GM12878 (cell line): Measurements from ENCODE around the gene TMEM229B. TPM values are rescaled to one million over a fixed set of nuclear protein-coding genes. Genes with fewer than 3 reads are reported as not detected.

ENCODE experiments used
- ASH2L ChIP-seq: fragments of 300-600, 200-600 bp; sonication (generic); IDR thresholded peaks from 2 replicates; pipeline ENCODE4 v1.6.1; 2017; ENCODE audit warnings: low read depth, mild to moderate bottlenecking, borderline replicate concordance
- BMI1 ChIP-seq: fragments of 450-650 bp; IDR thresholded peaks from 2 replicates; pipeline ENCODE4 v1.6.1; 2016; ENCODE audit warnings: mild to moderate bottlenecking, moderate library complexity, borderline replicate concordance
- BRCA1 ChIP-seq: IDR thresholded peaks from 2 replicates; pipeline ENCODE4 v1.6.1; 2011; ENCODE audit warnings: low read depth, low read length, improper control_type of control experiment
- CBX5 ChIP-seq: sonication (generic); IDR thresholded peaks from 2 replicates; pipeline ENCODE4 v1.6.1; 2016; ENCODE audit warnings: low read depth, moderate library complexity, mild to moderate bottlenecking, inconsistent platforms
- CEBPB ChIP-seq, 2 experiments: fragments of 150-350 bp in 1 of 2; IDR thresholded peaks; 2 replicates each; pipeline ENCODE4 v1.6.1; 2012 to 2014; ENCODE audit warnings: low read depth in 2 of 2, low read length in 2 of 2, borderline replicate concordance in 1 of 2, inconsistent platforms in 1 of 2
- CEBPZ ChIP-seq: fragments of 150-350 bp; IDR thresholded peaks from 2 replicates; pipeline ENCODE4 v1.6.1; 2016; ENCODE audit warnings: low read depth, low read length
- EED ChIP-seq: sonication (generic); IDR thresholded peaks from 2 replicates; pipeline ENCODE4 v1.6.1; 2016; ENCODE audit warnings: antibody characterized with exemption, low read depth
- GABPA ChIP-seq: IDR thresholded peaks from 2 replicates; pipeline ENCODE4 v1.6.1; 2014; ENCODE audit warnings: antibody characterized with exemption, low read depth, mild to moderate bottlenecking, inconsistent platforms
- HDAC2 ChIP-seq: fragments of 200-600 bp; sonication (generic); IDR thresholded peaks from 2 replicates; pipeline ENCODE4 v1.6.1; 2017
- HDGF ChIP-seq: fragments of 450-650 bp; IDR thresholded peaks from 2 replicates; pipeline ENCODE4 v1.6.1; 2016; ENCODE audit warnings: antibody characterized with exemption
- LARP7 ChIP-seq: fragments of 450-650 bp; IDR thresholded peaks from 2 replicates; pipeline ENCODE4 v1.6.1; 2017; ENCODE audit warnings: mild to moderate bottlenecking
- NBN ChIP-seq: fragments of 450-650 bp; IDR thresholded peaks from 2 replicates; pipeline ENCODE4 v1.6.1; 2016
- NFIC ChIP-seq: IDR thresholded peaks from 2 replicates; pipeline ENCODE4 v1.6.1; 2012; ENCODE audit warnings: low read depth, mild to moderate bottlenecking, inconsistent platforms, low read length, moderate library complexity
- NFYB ChIP-seq: IDR thresholded peaks from 2 replicates; pipeline ENCODE4 v1.6.1; 2011; ENCODE audit warnings: low read depth, mild to moderate bottlenecking, low read length, improper control_type of control experiment, moderate library complexity; ENCODE audit not compliant: insufficient read depth
- PAX5 ChIP-seq: IDR thresholded peaks from 2 replicates; pipeline ENCODE4 v1.6.1; 2011; ENCODE audit warnings: low read depth, low read length, borderline replicate concordance
- RBBP5 ChIP-seq: fragments of 200-600 bp; sonication (generic); conservative IDR thresholded peaks from 2 replicates; pipeline ENCODE4 v1.6.1; 2016
- SP1 ChIP-seq: IDR thresholded peaks from one replicate; pipeline ENCODE4 v1.6.1; 2011; ENCODE audit warnings: low read depth, low read length
- SREBF1 ChIP-seq: IDR thresholded peaks from 2 replicates; pipeline ENCODE4 v1.6.1; 2012; ENCODE audit warnings: mild to moderate bottlenecking, low read length
- SRF ChIP-seq, 2 experiments: IDR thresholded peaks; 2 replicates each; pipeline ENCODE4 v1.6.1; 2011; ENCODE audit warnings: low read depth in 2 of 2, low read length in 2 of 2, mild to moderate bottlenecking in 1 of 2, moderate library complexity in 1 of 2
- STAT1 ChIP-seq: fragments of 450-650 bp; conservative IDR thresholded peaks from 2 replicates; pipeline ENCODE4 v1.6.1; 2014; ENCODE audit warnings: antibody characterized with exemption, mild to moderate bottlenecking
- SUZ12 ChIP-seq: fragments of 200-600 bp; sonication (generic); IDR thresholded peaks from one replicate; pipeline ENCODE4 v1.6.1; 2018; ENCODE audit warnings: antibody characterized with exemption, mild to moderate bottlenecking; ENCODE audit not compliant: unreplicated experiment
- TARDBP ChIP-seq: IDR thresholded peaks from 2 replicates; pipeline ENCODE4 v1.6.1; 2016; ENCODE audit warnings: borderline replicate concordance
- WRNIP1 ChIP-seq: IDR thresholded peaks from 2 replicates; pipeline ENCODE4 v1.6.1; 2011; ENCODE audit warnings: low read depth, low read length, improper control_type of control experiment, borderline replicate concordance
- polyA plus RNA-seq, 11 experiments: library from polyadenylated mRNA; depleted of rRNA in 4 of 11; unstranded in 6 of 11; stranded (reverse) in 5 of 11; fragments of >200 nt; fragmentation: Nextera tagmentation in 4 of 11; fragmentation: Illumina TruSeq in 1 of 11; extraction: Ambion mirVana in 4 of 11; extraction: Trizol in 1 of 11; gene quantifications; 1 replicate in 1 of 11; 2 replicates in 10 of 11; pipeline versions ENCODE4 v1.2.1 to v1.2.3, GENCODE V29; 2011 to 2016; ENCODE audit warnings: inconsistent platforms in 2 of 11, missing spikeins in 2 of 11, low read depth in 1 of 11
- total RNA-seq, 4 experiments: library from RNA; depleted of rRNA in 3 of 4; stranded (reverse); fragments of >200 nt in 3 of 4; fragmentation: Illumina TruSeq in 1 of 4; extraction: Trizol in 1 of 4; gene quantifications; 2 replicates each; pipeline versions ENCODE4 v1.2.1 to v1.2.3, GENCODE V29; 2013 to 2021
- TF ChIP-seq, protein P1 (sequence below): fragments of 450-650 bp; IDR thresholded peaks from 2 replicates; pipeline ENCODE4 v1.6.1; 2014; ENCODE audit warnings: mild to moderate bottlenecking
- TF ChIP-seq, protein P2 (sequence below): fragments of 450-650 bp; IDR thresholded peaks from 2 replicates; pipeline ENCODE4 v1.6.1; 2017; ENCODE audit warnings: mild to moderate bottlenecking

Gene TMEM229B
- total and polyA plus RNA-seq, 10 of the 15 experiments (the other 5 are each of a cell fraction or from before 2014, with no cell fraction given): 0.24 to 5.3 (median 1.7) TPM

DNA sequence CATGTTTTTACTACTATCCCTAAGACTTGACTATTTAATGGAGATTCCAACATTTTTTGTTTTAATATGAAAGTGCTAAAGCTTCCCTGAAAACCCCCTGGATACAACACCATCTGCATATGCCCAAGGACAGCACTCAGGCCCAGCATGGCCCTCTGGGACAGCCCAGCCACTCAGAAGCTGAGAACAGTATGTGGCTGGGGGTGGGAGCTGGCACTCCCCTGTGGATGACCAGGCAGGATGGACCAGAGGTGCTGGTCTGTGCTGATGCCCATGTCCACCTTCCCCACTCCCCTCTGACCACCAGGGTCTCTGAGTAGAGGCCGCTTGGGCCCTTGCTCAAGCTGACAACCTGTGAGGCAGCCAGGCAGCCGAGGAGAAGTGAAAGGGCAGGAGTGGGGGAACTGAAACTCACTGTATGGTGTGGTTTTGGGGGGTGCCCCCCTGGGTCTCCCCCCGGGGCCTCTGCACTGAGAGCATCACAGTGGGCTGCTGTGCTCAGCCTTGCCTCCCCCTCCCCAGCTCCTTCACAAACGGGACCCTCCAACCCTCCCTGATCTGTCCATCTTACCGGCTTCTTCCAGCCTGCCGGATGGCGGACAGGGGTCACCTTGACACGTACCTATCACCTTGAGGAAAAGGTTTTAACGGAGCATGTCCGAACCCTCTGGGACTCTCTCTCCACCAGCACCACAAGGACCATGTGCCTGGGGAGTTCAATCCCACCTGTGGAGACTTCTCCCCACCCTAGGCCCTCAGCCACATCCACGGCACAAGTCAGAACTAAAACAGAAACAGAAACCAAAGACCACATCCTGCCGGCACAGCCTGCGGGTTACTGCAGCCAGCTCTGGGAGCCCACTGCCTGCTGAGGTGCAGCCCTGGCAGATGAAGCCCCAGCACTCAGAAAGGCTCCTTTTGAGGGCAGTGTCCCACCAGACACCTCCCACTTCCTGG, at the start of gene TMEM229B (continued):
- peak in 1 of 2 experiments; percentile 78; a peak in 2 of 4 replicates for TF ChIP-seq SRF (IDR thresholded peaks at IDR 0.05; ENCODE audit: low read depth in 2 of 2, low read length in 2 of 2)
- TF ChIP-seq, protein P1, sequence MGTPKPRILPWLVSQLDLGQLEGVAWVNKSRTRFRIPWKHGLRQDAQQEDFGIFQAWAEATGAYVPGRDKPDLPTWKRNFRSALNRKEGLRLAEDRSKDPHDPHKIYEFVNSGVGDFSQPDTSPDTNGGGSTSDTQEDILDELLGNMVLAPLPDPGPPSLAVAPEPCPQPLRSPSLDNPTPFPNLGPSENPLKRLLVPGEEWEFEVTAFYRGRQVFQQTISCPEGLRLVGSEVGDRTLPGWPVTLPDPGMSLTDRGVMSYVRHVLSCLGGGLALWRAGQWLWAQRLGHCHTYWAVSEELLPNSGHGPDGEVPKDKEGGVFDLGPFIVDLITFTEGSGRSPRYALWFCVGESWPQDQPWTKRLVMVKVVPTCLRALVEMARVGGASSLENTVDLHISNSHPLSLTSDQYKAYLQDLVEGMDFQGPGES: no peak
- no peak for TF ChIP-seq LARP7
- TF ChIP-seq RBBP5: peak; percentile 61; the same call in 1 of the 2 replicates
- peak; percentile 99 for TF ChIP-seq NBN
- peak; percentile 85 for TF ChIP-seq SP1
- peak; percentile 98 for TF ChIP-seq PAX5
- peak; percentile 91 for TF ChIP-seq CBX5
- peak in 1 of 2 experiments; percentile 50; a peak in 1 of 4 replicates for TF ChIP-seq CEBPB (IDR thresholded peaks at IDR 0.05; ENCODE audit: borderline replicate concordance in 1 of 2, low read depth in 2 of 2, low read length in 2 of 2)
- peak; percentile 62 for TF ChIP-seq TARDBP
- peak; percentile 83; the same call in 1 of the 2 replicates for TF ChIP-seq ASH2L
- no peak for TF ChIP-seq BRCA1
- no peak for TF ChIP-seq WRNIP1
- TF ChIP-seq BMI1: peak; percentile 85
- TF ChIP-seq GABPA: peak; percentile 35; the same call in 1 of the 2 replicates
- TF ChIP-seq HDGF: peak; percentile 81; the same call in 1 of the 2 replicates
- TF ChIP-seq SREBF1: no peak
- TF ChIP-seq STAT1: 0 out of 2 replicates have a peak, but pooled peaks have one; percentile 52
- no peak for TF ChIP-seq CEBPZ
- TF ChIP-seq, protein P2, sequence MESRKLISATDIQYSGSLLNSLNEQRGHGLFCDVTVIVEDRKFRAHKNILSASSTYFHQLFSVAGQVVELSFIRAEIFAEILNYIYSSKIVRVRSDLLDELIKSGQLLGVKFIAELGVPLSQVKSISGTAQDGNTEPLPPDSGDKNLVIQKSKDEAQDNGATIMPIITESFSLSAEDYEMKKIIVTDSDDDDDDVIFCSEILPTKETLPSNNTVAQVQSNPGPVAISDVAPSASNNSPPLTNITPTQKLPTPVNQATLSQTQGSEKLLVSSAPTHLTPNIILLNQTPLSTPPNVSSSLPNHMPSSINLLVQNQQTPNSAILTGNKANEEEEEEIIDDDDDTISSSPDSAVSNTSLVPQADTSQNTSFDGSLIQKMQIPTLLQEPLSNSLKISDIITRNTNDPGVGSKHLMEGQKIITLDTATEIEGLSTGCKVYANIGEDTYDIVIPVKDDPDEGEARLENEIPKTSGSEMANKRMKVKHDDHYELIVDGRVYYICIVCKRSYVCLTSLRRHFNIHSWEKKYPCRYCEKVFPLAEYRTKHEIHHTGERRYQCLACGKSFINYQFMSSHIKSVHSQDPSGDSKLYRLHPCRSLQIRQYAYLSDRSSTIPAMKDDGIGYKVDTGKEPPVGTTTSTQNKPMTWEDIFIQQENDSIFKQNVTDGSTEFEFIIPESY: no peak
- no peak for TF ChIP-seq HDAC2
- no peak for TF ChIP-seq SUZ12
- peak; percentile 99 for TF ChIP-seq EED
- 0 out of 2 replicates have a peak, but pooled peaks have one; percentile 17 for TF ChIP-seq NFYB
- peak; percentile 97 for TF ChIP-seq NFIC
